Transverse colon (tissue), 4 donors: Measurements from ENCODE around the gene POU3F1.

ENCODE experiments used
- CTCF ChIP-seq, 5 experiments: fragments of 200-600 bp in 3 of 5; fragments of 450-650 bp in 2 of 5; sonication (generic) in 3 of 5; IDR thresholded peaks; 1 replicate in 2 of 5; 2 replicates in 3 of 5; pipeline ENCODE4 v1.5.1; 2016 to 2017; ENCODE audit warnings: antibody characterized with exemption in 5 of 5, inconsistent platforms in 3 of 5, mild to moderate bottlenecking in 2 of 5, moderate library complexity in 1 of 5
- EP300 ChIP-seq: sonication (generic); formaldehyde crosslinking; IDR thresholded peaks from one replicate; pipeline ENCODE4 v1.6.1; 2017; ENCODE audit warnings: antibody characterized with exemption, low read depth
- POLR2A ChIP-seq: fragments of 450-650 bp; IDR thresholded peaks from one replicate; pipeline ENCODE4 v1.6.1; 2016; ENCODE audit warnings: antibody characterized with exemption, mild to moderate bottlenecking, moderate library complexity
- POLR2AphosphoS5 ChIP-seq, 3 donors: sonication (generic); formaldehyde crosslinking; IDR thresholded peaks; one replicate each; pipeline ENCODE4 v1.6.1; 2016; ENCODE audit warnings: antibody characterized with exemption in 3 of 3

- TF ChIP-seq CTCF (IDR thresholded peaks at IDR 0.05) (no peak), EP300 (no peak), POLR2A (no peak), POLR2AphosphoS5 (IDR thresholded peaks at IDR 0.05) (no peak)
Observed at GRCh38 chr1:38047603-38048141, 1.1 kb upstream of the POU3F1 start.
